HepG2 (cell line): ENCODE measurements around the gene ELP1. TPM values are rescaled to one million over a fixed set of nuclear protein-coding genes. Genes with fewer than 3 reads are reported as not detected.

Experiments used
- ATAC-seq: fragments of 200-7000 bp; cut with Tn5 transposase; 3 replicates; pipeline ENCODE4 v1.9.1; 2020; ENCODE audit warnings: mild to moderate bottlenecking, moderate library complexity
- BruUV-seq: library from RNA; stranded (reverse); fragments of 400-500 nt; replicated peaks from 2 replicates; lab custom pipeline; 2021; lab: Mats Ljungman, UMichigan
- CTCF ChIA-PET: fragments of 300-600 bp; formaldehyde crosslinking; extraction: SDS; loops from one replicate; lab custom pipeline; 2021; ENCODE audit warnings: low total read pairs, inconsistent platforms, low intra/inter-chr PET ratio; lab: Yijun Ruan, JAX
- POLR2A ChIA-PET: fragments of 350-600 bp; sonication (Branson Sonifier 250); formaldehyde crosslinking; loops from one replicate; lab custom pipeline; 2020; ENCODE audit warnings: antibody characterized with exemption, inconsistent platforms; lab: Yijun Ruan, JAX
- DNase-seq: peaks from one replicate; pipeline ENCODE4 v3.0.0-alpha.2; 2015; ENCODE audit warnings: low spot score
- FAIRE-seq: peaks from 3 replicates; lab custom pipeline; 2011; peaks lifted over from hg19 to GRCh38; lab: Jason Lieb, UNC
- H2AFZ ChIP-seq: one replicate; pipeline ENCODE4 v1.6.1; 2011; ENCODE audit warnings: low read length, inconsistent platforms
- H3K27ac ChIP-seq: fragments of 300-600 bp; 3 replicates; pipeline ENCODE4 v1.8.0; 2011; ENCODE audit warnings: mixed run types, mild to moderate bottlenecking, mixed read lengths, low read length, inconsistent platforms; ENCODE audit not compliant: insufficient read depth; ENCODE audit errors: extremely low read length
- H3K27me3 ChIP-seq, 2 experiments: fragments of 200-600 bp in 1 of 2; 2 replicates in 1 of 2; 3 replicates in 1 of 2; pipeline versions ENCODE4 v1.6.0 to v1.8.0; 2011; ENCODE audit warnings: low read length in 2 of 2, mild to moderate bottlenecking in 2 of 2, moderate library complexity in 2 of 2, inconsistent platforms in 1 of 2; ENCODE audit not compliant: insufficient read depth in 2 of 2, control insufficient read depth in 1 of 2
- H3K36me3 ChIP-seq, 2 experiments: fragments of 200-600 bp in 1 of 2; replicated peaks in 1 of 2; 2 replicates in 1 of 2; 3 replicates in 1 of 2; pipeline versions ENCODE4 v1.5.1 to v1.8.0; 2011; ENCODE audit warnings: low read length in 2 of 2, inconsistent platforms in 1 of 2; ENCODE audit not compliant: insufficient read depth in 2 of 2, control insufficient read depth in 1 of 2
- H3K4me1 ChIP-seq: 2 replicates; pipeline ENCODE4 v1.5.1; 2012; ENCODE audit warnings: low read length, inconsistent platforms; ENCODE audit not compliant: insufficient read depth
- H3K4me2 ChIP-seq: 2 replicates; pipeline ENCODE4 v1.6.0; 2011; ENCODE audit warnings: low read depth, low read length, inconsistent platforms
- H3K4me3 ChIP-seq, 3 experiments: fragments of 200-600 bp in 1 of 3; sonication (generic), shearing (Covaris generic) in 1 of 3; replicated peaks in 1 of 3; 2 replicates each; pipeline ENCODE4 v1.5.1; 2011 to 2016; ENCODE audit warnings: low read length in 3 of 3, inconsistent platforms in 2 of 3, low read depth in 2 of 3, mild to moderate bottlenecking in 2 of 3, control low read depth in 1 of 3, mixed read lengths in 1 of 3; ENCODE audit not compliant: insufficient read depth in 1 of 3
- H3K79me2 ChIP-seq: one replicate; pipeline ENCODE4 v1.6.1; 2011; ENCODE audit warnings: low read length, inconsistent platforms; ENCODE audit not compliant: insufficient read depth
- H3K9ac ChIP-seq: 2 replicates; pipeline ENCODE4 v1.6.0; 2011; ENCODE audit warnings: mild to moderate bottlenecking, low read depth, low read length, inconsistent platforms; ENCODE audit not compliant: insufficient read depth
- H3K9me3 ChIP-seq: 2 replicates; pipeline ENCODE4 v1.5.1; 2012; ENCODE audit warnings: mild to moderate bottlenecking, low read length
- H4K20me1 ChIP-seq: 2 replicates; pipeline ENCODE4 v1.6.0; 2011; ENCODE audit warnings: inconsistent platforms, mild to moderate bottlenecking, low read length, moderate library complexity; ENCODE audit not compliant: insufficient read depth
- ELF1 ChIP-seq: sonication (generic); formaldehyde crosslinking; IDR thresholded peaks from 2 replicates; pipeline ENCODE4 v1.4.0; 2020; ENCODE audit warnings: missing genetic modification reagents
- FOXA1 ChIP-seq, 2 experiments: fragments of 450-650 bp in 1 of 2; sonication (generic) in 1 of 2; formaldehyde crosslinking in 1 of 2; IDR thresholded peaks; 2 replicates each; pipeline versions ENCODE4 v1.4.0 to v1.6.1; 2016 to 2020; ENCODE audit warnings: missing genetic modification reagents in 1 of 2
- FOXP1 ChIP-seq, 2 experiments: fragments of 450-650 bp in 1 of 2; IDR thresholded peaks; 2 replicates each; pipeline ENCODE4 v1.6.1; 2017 to 2018; ENCODE audit warnings: antibody characterized with exemption in 1 of 2
- GATA4 ChIP-seq: sonication (generic); IDR thresholded peaks from 2 replicates; pipeline ENCODE4 v1.6.1; 2016; ENCODE audit warnings: antibody characterized with exemption, low read depth, borderline replicate concordance
- KIAA2018 ChIP-seq: sonication (generic); formaldehyde crosslinking; IDR thresholded peaks from 2 replicates; pipeline ENCODE4 v1.5.0; 2020; ENCODE audit warnings: mild to moderate bottlenecking, missing genetic modification reagents, borderline replicate concordance
- LCORL ChIP-seq, 2 experiments: fragments of 450-650 bp in 1 of 2; sonication (generic) in 1 of 2; formaldehyde crosslinking in 1 of 2; IDR thresholded peaks; 2 replicates each; pipeline versions ENCODE4 v1.5.0 to v1.6.1; 2017 to 2020; ENCODE audit warnings: antibody characterized with exemption in 1 of 2, missing genetic modification reagents in 1 of 2
- MAFF ChIP-seq: IDR thresholded peaks from 2 replicates; pipeline ENCODE4 v1.6.1; 2011; ENCODE audit warnings: low read depth, low read length, improper control_type of control experiment
- MED13 ChIP-seq: sonication (generic); formaldehyde crosslinking; IDR thresholded peaks from 2 replicates; pipeline ENCODE4 v1.5.0; 2020; ENCODE audit warnings: missing genetic modification reagents
- MZF1 ChIP-seq: sonication (generic); formaldehyde crosslinking; IDR thresholded peaks from 2 replicates; pipeline ENCODE4 v1.8.1; 2023; ENCODE audit warnings: mild to moderate bottlenecking, missing genetic modification reagents, borderline replicate concordance
- NCOA2 ChIP-seq: sonication (generic); formaldehyde crosslinking; IDR thresholded peaks from 2 replicates; pipeline ENCODE4 v1.8.0; 2022; ENCODE audit warnings: inconsistent platforms
- SIX1 ChIP-seq: sonication (generic); formaldehyde crosslinking; IDR thresholded peaks from 2 replicates; pipeline ENCODE4 v1.4.0; 2020; ENCODE audit warnings: missing genetic modification reagents, borderline replicate concordance
- SOX5 ChIP-seq: IDR thresholded peaks from 2 replicates; pipeline ENCODE4 v1.6.1; 2016; ENCODE audit warnings: borderline replicate concordance
- SPEN ChIP-seq: sonication (generic); formaldehyde crosslinking; IDR thresholded peaks from 2 replicates; pipeline ENCODE4 v1.5.1; 2020; ENCODE audit warnings: low read depth, mild to moderate bottlenecking, missing genetic modification reagents
- ZNF12 ChIP-seq: sonication (generic); formaldehyde crosslinking; IDR thresholded peaks from 2 replicates; pipeline ENCODE4 v1.5.0; 2020; ENCODE audit warnings: missing genetic modification reagents
- ZNF530 ChIP-seq: sonication (generic); formaldehyde crosslinking; IDR thresholded peaks from 2 replicates; pipeline ENCODE4 v1.5.0; 2020; ENCODE audit warnings: low read depth, mild to moderate bottlenecking, missing genetic modification reagents
- ZNF556 ChIP-seq: sonication (generic); formaldehyde crosslinking; IDR thresholded peaks from 2 replicates; pipeline ENCODE4 v1.4.0; 2020; ENCODE audit warnings: mild to moderate bottlenecking, missing genetic modification reagents, borderline replicate concordance
- ZNF616 ChIP-seq: sonication (generic); formaldehyde crosslinking; IDR thresholded peaks from 2 replicates; pipeline ENCODE4 v1.5.0; 2020; ENCODE audit warnings: low read depth, mild to moderate bottlenecking, missing genetic modification reagents
- WGBS: methylation state at CpG from one replicate; pipeline ENCODE4 v1.1.6; 2017; ENCODE audit warnings: low lambda C conversion rate; 5-methylcytosine and 5-hydroxymethylcytosine counted together
- in situ Hi-C: cut with HindIII; loops from 2 replicates; pipeline ENCODE4 v1.10.0; 2017; ENCODE audit warnings: low pct_unique_long_range_greater_than_20kb; ENCODE audit not compliant: extremely low pct_ligation_motif_present
- intact Hi-C: fragments of 100-400 bp; cut with micrococcal nuclease; formaldehyde crosslinking; loops from one replicate; pipeline ENCODE4 v1.10.0; 2022; ENCODE audit not compliant: unreplicated experiment
- polyA plus RNA-seq, 8 experiments: library from polyadenylated mRNA; depleted of rRNA in 3 of 8; stranded (reverse) in 7 of 8; unstranded in 1 of 8; fragments of >200 nt; fragmentation: Illumina TruSeq in 4 of 8; extraction: Trizol in 4 of 8; gene quantifications; 2 replicates each; pipeline versions ENCODE4 v1.2.1 to v1.2.3, GENCODE V29; 2011 to 2016; ENCODE audit warnings: low read depth in 4 of 8, missing spikeins in 1 of 8, mixed read lengths in 1 of 8; ENCODE audit not compliant: insufficient read depth in 1 of 8
- total RNA-seq, 5 experiments: library from RNA; depleted of rRNA; stranded (reverse); fragments of >200 nt; fragmentation: Illumina TruSeq; extraction: Trizol; gene quantifications; 2 replicates each; pipeline ENCODE4 v1.2.3, GENCODE V29; 2016; ENCODE audit warnings: low read depth in 1 of 5

ELP1 gene
- total and polyA plus RNA-seq, 2 of the 13 experiments (the other 11 are each of a cell fraction or from before 2014, with no cell fraction given) = 157 to 275 TPM

GRCh38 chr9:108897324-108898096, 36.4 kb downstream of the ELP1 start:
- CTCF ChIA-PET = no interaction called here
- H3K4me2 ChIP-seq = no peak overlapping the region
- no peaks in the 10 kb centered on the region for H4K20me1 ChIP-seq
- H3K4me1 ChIP-seq = peaks cover 82% of the 10 kb centered on the region
- no peak overlapping the region for H3K9ac ChIP-seq
- DNase-seq (peak; percentile 18), ATAC-seq (peak; percentile 8; the same call in 1 of the 3 replicates), FAIRE-seq (peak; percentile 21)
- H3K79me2 ChIP-seq = no peaks in the 10 kb centered on the region
- intact Hi-C loops (no loop called here), in situ Hi-C loops (no loop called here)
- H3K27ac ChIP-seq = peak overlapping the region; percentile 55
- WGBS = 74% methylated on average over 2 of the region's 2 CpGs
- peaks cover 19 to 84% of the 10 kb centered on the region in 2 experiments for H3K36me3 ChIP-seq
- POLR2A ChIA-PET = interaction anchor here (3.2 kb wide), 1 partner anchor 12 kb away, joined by 20 read pairs; no protein-coding TSS in a partner anchor
- no peaks in the 10 kb centered on the region for H3K27me3 ChIP-seq
- BruUV-seq = no TSS peak
- no peaks in the 10 kb centered on the region for H3K9me3 ChIP-seq
- no peak overlapping the region for H3K4me3 ChIP-seq
- H2AFZ ChIP-seq = no peak overlapping the region
- TF ChIP-seq ELF1 (no peak), ZNF556 (CRISPR knock-in tag) (no peak), FOXP1 (IDR thresholded peaks at IDR 0.05) (no peak), FOXP1 (CRISPR knock-in tag; IDR thresholded peaks at IDR 0.05) (peak; percentile 69; the same call in 1 of the 2 replicates), GATA4 (no peak), LCORL (IDR thresholded peaks at IDR 0.05) (no peak), LCORL (CRISPR knock-in tag; IDR thresholded peaks at IDR 0.05) (0 out of 2 replicates have a peak, but pooled peaks have one; percentile 17), FOXA1 (IDR thresholded peaks at IDR 0.05) (no peak), FOXA1 (CRISPR knock-in tag; IDR thresholded peaks at IDR 0.05) (peak; percentile 30; the same call in 1 of the 2 replicates), NCOA2 (peak; percentile 51; the same call in 1 of the 2 replicates), MZF1 (CRISPR knock-in tag) (peak; percentile 97), MED13 (no peak), SIX1 (CRISPR knock-in tag) (peak; percentile 82; the same call in 1 of the 2 replicates), ZNF616 (CRISPR knock-in tag) (no peak), MAFF (no peak), SPEN (CRISPR knock-in tag) (no peak), ZNF12 (no peak), ZNF530 (CRISPR knock-in tag) (no peak), KIAA2018 (no peak), SOX5 (CRISPR knock-in tag) (peak; percentile 20; the same call in 1 of the 2 replicates)
